NCI-H2171 (cell line): ENCODE results near the gene PRSS37.
"Not testable (repeated sequence)": the region's sequence is repeated elsewhere in the genome, so short reads cannot be mapped to it uniquely, and the experiment has no call there.

ENCODE experiments used
- DNase-seq: peaks from one replicate; lab custom pipeline; 2025; lab: John Stamatoyannopoulos, UW

PRSS37 gene, protein sequence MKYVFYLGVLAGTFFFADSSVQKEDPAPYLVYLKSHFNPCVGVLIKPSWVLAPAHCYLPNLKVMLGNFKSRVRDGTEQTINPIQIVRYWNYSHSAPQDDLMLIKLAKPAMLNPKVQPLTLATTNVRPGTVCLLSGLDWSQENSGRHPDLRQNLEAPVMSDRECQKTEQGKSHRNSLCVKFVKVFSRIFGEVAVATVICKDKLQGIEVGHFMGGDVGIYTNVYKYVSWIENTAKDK

DNA sequence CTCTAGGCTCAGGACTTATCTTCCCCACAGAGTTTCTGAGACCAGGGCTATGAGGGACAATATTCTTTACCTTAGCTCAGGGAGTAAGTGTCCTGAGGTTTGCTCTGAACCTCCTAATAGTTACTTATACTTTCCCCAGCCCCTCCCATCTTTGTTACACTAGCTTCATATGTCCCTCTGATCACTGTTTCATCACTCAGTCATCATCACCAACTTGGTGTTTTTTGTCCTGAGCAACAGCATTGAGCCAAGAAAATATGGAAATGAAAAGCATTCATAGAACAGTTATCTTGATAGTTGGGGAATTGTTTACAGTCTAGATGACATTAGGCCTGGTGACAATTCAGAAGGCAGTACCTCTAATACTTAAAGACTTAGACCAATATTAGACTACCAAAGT, at the start of gene PRSS37:
PRSS37 (minus strand) TSS at position 101 of the 400 bp plus-strand sequence. CDS start 436 bp downstream, outside the sequence.
- DNase-seq = no peak

DNA sequence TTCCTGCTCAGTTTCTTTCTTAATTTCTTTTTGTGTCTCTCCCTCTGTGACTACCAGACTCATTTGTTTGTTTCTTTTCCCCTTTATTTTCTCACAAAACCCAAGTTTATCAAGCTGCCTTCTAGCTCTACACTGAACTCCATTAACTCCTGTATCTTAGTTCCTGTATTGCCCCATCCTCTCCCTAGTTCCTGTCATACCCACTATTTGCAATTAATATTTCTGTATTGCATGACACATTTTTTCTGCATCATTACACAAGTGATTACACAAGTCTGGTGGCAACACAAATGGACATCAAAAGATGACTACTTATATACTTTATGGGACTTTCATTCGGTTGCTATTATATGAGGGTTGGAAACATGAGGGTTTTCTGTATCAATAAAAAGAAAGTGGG, 48.0 kb upstream of the PRSS37 start:
- no peak for DNase-seq

DNA sequence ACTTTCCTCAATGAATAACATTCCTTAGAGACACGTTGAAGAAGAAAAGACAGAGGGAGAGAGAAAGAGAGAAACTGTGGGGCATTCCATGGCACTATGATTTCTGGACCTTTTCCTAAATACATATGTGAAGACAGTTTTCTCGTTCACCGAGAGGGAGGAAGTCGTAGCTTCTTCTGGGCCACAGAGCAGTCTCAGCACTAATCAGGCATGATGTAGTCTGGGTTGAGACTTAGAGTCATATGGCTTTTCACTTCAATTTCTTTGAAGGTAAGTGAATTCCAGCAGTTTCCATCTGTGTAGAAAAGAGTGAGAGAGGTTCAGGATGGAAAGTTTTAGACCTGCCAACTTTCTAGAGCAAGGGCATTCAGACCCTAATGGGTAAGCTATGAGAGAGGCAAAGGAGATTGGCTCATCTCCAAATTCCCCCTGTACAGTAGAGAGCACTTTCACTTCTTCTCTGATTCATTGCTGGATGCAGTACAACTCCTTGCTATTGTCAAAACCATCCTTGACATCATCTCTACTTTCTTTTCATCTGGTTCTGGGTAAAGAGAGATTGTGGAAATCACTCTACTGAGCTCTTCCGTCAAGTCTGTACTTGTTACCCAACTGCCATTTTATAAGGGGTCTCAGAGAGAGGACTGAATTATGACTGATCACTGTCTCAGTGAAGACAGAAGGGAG, 43.4 kb upstream of the PRSS37 start:
- no peak for DNase-seq

DNA sequence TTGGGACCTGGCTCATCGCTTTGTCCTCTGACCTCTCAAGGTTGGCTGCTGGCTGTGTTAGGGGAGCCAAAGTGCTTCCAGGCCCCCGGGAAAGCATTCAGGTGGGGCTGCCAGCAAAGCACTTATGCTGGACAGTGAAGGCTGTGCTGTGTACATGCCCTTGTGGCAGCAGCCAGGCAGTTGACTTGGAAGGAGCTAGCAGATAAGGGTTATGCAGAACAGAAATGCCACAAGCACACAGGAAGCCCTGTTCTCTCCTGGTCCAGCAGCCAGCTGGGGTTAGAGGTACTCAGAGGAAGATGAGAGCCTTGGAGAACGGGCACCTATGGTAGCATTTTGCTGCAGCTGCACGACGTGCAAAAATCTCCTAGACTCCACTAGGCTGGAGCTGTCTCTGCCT, 39.7 kb upstream of the PRSS37 start:
- no peak for DNase-seq

DNA sequence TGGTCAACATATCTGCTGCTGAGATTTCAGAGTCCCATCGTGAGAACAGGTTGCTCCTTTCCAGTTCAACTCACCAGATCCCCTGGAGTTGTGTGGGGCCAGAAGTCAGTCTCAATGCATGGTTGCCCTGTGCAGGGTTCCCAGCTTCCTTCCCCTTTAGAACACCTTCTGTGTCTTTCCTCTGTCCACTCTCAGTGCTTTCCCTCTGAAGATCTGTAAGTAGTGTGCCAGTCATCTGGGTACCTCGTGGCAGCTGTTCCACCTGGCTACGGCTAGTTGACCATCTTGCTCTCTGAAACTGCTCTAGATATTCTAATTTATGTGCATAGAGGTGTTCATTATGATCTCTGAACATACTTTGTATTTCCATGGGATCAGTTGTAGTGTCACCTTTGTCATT, 36.1 kb upstream of the PRSS37 start:
- no peak for DNase-seq

DNA sequence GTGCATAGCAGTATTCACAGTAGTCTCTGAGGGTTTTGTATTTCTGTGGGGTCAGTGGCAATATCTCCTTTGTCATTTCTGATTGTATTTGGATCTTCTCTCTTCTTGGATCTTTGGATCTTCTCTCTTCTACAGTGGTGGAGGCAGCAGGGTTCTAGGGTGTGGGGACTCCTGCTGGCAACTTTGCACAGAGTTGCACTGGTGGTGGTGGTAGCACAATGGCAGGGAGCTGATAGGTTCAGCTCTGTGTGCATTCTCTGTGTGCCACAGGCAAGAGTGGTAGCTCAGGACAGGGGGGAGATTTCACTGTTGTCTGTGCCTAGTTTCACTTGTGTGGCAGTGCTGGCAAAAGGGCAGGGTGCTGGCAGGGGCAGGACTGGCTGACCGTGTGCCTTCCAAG, 35.1 kb upstream of the PRSS37 start:
- no peak for DNase-seq

DNA sequence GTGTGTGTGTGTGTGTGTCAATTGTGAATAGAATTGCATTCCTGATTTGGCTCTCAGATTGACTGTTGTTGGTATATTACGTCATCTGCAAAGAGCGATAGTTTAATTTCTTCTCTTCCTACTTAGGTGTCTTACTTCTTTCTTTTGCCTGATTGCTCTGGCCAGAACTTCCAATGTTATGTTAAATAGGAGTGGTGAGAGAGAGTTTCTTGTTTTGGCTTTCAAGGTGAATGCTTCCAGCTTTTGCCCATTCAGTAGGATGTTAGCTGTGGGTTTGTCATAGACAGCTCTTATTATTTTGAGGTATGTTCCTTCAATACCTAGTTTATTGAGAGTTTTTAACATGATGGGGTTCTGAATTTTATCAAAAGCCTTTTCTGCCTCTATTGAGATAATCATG, 34.2 kb upstream of the PRSS37 start:
- DNase-seq = no peak

DNA sequence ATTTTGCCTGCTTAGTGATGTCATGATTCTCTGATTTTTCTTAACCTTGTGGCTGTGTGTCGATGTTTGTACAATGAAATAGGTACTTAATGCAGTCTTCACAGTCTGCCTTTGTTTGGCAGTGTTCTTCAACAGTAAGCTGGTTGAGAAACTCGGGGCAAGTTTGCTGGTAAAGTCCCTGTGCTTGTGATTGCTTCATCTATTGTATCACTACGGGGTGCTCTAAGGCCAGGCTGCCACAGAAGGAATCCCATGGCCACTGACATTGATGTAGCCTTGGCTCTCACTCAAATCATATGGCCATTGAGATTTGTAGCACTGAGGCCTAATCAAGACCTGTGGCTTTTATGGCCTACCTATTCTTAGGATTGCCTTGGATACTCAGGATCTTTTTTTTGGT, 33.5 kb upstream of the PRSS37 start:
- DNase-seq = no peak

DNA sequence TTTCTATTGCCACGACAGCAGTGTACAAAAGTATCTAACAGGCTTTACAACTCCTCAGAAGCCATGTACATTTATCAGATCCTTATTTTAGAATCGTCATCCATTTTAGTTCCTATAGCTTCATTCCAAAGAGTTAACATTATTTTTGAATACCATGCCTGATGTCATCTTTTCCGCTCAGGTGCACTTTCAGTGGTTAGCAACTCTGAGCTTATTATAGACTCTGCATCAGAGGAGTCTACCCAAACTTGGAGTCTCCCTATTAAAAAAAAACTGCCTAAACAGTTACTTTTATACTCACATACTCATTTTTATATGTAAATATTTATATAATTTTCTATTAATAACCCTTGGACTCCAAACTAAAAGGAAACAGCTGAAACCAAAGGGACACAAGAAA, 31.6 kb upstream of the PRSS37 start:
- DNase-seq = no peak

DNA sequence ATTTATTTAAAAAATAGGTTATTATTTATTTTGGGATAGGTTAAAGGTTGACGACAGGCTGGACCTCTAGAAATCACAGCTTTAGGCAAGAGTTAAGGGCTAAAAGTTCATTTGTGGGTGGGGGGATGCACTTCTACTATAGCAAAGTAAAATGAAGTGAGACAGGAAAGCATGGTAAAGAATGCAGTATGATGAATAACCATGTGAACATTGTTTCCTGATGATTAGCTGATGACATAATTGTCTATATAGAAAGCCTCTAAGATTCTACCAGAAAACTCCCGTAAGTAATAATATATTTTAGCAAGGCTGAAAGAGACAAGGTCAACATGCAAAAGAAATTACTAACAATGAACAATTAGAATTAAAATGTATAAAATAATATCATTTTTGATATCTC, 25.7 kb upstream of the PRSS37 start:
- DNase-seq = no peak

DNA sequence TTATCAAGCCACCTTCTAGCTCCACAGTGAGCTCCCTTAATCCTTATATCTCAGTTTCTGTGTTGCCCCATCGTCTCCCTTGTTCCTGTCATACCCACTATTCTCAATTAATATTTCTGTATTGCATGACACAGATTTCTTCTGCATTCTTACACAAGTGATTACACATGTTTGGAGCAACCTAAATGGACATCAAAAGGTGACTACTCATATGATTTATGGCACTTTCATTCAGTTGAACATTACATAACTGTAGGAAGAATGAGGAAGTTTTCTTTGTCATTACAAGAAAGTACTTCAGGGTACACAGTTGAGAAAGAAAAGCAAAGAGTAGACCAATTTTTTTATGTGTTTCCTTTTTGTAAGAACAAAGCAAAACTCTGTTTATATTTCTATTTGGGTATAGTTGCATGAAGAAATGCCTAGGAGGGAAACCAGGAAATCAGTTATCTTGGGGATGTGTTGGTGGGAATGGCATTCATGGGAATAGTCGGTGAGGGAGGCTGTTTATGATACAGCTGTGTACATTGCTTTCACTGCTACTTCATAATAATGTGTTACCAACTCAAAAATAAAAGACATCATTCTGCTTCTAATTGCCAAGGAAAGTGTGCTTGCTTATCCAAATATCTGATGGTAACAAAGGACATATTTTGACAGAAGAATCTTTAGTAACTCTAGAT, 23.6 kb upstream of the PRSS37 start:
- no peak for DNase-seq

DNA sequence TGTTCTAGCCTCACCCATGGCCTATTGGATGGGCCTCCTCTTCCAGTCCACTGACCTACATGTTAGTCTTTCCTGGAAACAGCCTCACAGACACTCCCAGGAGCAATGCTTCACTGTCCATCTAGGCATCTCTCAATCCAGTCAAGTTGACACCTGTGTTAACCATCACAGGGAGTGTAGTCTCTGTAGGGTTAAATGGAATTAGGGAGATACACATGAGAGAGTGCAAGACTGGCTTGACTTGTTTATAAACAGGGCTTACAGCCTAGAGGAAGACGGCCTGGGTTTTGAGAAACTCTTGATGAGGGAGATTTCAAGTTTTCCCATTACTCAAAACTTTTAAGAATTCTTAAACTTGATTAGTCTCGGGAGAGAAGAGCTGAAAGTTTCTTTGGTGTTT, 18.9 kb upstream of the PRSS37 start:
- no peak for DNase-seq

DNA sequence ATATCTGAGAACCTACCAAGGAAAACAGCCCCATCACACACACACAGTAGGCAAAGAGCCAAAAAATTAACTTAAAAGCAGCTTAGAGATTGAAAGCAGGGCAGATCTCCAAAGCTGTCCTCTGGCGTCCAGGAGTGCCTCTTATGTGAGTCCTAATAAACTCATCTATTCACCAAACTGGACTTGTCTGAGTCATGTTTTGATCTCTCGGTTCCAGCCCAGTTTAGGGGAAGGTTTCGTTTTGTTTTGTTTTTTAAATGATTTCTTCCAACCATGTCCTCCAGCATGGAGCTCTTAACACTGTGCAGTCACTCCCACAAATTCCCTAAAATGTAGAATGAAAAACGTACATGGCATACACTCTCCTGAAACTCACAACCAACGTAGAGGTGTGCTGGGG, 6.7 kb upstream of the PRSS37 start:
- no peak for DNase-seq

DNA sequence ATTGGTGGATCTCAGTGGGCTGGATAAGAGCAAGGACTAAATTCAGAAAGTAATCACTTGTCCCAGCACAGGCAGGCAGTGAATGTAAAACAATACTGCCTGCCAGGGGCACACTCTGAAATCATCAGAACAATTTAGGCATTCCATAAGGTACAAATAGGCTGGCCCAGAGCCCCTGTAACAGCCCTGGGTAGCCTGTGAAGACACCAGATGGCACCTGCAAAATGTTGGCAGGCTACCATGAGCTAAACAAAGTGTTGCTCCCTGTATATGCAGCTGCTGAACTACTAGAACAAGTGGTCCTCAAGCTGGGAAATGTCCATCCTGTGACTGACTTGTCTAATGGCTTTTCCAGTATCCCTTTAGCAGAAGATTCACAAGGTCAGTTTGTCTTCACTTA, 3.0 kb upstream of the PRSS37 start:
- DNase-seq = peak; percentile 49

DNA sequence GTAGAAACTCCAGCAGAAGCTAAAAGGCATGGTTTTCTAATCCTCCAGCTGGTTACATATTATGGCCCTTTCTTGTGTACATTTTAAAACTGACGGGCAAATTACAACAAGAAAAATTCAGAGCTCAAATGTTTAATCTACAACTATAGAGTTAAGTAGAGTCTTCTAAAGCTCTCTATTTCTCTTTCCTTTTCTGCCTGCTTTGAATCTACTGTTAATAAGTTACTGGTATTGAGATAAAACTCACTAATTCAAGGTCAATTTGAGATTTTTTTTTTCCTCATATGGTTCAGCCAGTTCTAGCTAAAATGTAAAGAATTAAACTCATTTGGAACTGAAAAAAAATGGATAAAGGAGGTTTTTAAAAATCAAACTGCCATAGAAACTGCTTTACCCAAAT, 1.6 kb upstream of the PRSS37 start:
- no peak for DNase-seq

DNA sequence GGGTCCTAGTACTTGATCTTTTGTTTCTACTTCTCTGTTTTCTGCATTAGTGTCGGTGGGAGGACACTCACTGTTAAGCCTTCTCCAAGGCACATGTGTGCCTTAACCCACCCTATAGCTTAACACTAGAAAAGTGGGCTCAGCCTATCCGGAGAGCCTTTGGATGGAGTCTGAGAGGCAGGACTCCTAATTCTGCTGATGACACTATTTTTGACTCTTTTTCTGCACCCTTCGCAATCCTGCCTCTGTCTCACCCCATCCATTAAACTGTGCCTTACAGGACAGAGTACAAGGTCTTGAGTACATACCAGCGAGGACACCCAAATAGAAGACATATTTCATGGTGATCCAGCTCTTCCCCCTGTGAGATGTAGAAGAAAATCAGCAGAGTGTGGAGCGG, 577 bp downstream of the PRSS37 start:
- DNase-seq = no peak

DNA sequence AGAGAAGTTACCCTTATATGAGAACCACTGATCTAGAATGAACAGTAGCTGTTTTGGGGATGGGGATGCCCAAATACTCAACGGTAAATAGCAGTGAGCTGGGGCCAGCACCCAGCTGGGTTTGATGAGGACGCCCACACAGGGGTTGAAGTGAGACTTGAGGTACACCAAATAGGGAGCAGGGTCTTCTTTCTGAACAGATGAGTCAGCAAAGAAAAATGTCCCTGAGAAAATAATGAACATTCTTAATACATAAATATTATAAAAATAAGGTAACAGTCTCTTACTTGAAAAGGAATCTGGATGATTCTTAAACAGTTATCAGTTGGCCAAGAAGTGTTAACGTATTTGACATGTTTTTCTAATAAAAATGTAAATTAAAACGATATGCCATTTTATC, 2.0 kb downstream of the PRSS37 start:
- DNase-seq = no peak

DNA sequence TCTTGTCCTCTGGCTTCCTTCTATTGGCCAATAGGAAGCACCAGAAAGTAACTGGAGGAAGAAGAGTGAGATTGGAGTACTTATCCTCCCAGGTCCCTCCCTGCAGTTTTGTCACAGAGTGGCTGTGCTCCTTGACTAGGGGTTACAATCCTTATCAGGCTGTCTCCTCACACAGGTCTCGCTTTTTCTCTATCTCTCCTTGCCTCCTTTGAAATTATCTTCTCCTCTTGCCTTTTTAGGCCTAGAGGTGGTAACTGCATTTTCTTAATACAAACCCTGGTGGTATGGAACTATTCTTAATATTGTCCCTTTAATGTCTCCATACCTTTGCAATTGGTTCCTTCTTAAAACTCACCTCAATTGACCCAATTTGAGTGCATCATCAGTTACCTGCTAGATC, 2.7 kb downstream of the PRSS37 start:
- DNase-seq = no peak

DNA sequence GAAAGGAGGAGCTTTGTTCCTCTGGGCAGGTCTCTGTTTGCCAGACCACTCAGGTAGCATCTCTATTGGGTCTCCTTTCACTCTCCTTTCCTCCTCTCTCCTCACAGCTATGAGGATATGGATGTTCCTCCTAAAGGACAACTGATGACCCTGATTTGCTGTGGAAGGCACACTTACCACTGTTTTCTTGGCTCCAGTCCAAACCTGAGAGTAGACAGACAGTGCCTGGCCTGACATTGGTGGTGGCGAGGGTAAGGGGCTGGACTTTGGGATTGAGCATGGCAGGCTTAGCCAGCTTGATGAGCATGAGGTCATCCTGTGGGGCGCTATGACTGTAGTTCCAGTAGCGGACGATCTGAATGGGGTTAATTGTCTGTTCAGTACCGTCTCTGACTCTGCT, 3.6 kb downstream of the PRSS37 start:
- no peak for DNase-seq

DNA sequence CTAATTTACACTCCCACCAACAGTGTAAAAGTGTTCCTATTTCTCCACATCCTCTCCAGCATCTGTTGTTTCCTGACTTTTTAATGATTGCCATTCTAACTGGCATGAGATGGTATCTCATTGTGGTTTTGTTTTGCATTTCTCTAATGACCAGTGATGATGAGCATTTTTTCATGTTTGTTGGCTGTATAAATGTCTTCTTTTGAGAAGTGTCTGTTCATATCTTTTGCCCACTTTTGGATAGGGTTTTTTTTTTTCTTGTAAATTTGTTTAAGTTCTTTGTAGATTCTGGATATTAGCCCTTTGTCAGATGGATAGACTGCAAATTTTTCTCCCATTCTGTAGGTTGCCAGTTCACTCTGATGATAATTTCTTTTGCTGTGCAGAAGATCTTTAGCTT, 18.9 kb downstream of the PRSS37 start:
- DNase-seq = not testable (repeated sequence)

DNA sequence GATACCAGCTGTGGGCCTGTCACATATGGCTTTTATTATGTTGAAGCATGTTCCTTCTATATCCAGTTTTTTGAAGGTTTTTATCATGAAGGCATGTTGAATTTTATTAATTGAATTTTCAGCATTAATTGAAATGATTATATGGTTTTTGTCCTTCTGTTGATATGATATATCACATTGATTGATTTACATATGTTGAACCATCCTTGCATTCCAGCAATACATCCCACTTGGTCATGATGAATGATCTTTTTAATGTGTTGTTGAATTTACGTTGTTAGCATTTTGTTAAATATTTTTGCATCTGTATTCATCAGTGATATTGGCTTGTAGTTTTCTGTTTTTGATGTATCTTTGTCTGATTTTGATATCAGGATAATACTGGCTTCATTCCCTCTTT, 21.2 kb downstream of the PRSS37 start:
- no peak for DNase-seq

DNA sequence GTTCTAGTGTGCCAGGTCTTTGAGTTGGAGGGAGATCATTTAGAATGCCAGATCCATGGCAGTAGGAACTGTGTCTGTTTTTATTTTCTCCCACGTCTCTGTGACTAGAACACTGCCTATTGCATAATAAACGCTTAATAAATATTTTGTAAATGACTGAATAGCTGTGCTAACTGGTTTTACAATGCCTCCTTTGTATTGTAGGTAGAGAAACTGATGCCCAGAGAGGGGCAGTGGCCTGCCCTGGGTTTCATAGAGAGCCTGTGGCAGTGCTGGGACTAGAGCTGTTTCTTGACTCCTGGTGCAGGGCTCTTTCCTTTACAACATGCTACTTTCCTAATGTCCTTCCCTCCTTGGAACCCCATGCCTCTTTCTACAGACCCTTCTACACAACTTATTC, 48.8 kb downstream of the PRSS37 start:
- DNase-seq = no peak

DNA sequence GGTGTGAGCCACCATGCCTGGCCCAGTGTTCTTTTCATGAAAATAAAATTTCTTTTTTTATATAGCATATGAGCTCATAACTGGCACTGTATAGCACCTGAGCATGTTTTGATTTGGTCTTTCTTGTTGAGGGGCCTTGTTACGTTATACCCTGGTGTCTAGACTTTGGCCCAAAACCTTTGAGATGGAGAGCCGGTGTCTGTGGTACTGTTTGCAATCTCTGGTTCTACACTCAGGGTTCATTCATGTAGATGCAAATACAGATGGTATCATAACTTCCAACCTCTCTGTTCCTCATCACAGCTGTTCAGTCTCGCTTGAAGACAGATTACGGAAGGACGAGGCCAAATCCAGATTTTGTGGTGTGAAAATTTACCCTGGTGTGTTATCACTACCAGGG, 51.4 kb downstream of the PRSS37 start, which contains the start of gene TAS2R5:
TAS2R5 (plus strand) TSS at position 301 of the 400 bp plus-strand sequence. CDS start 145 bp downstream, outside the sequence.
- DNase-seq = no peak
